ENCODE measurements around the gene ZNF417.

Gene ZNF417

DNA sequence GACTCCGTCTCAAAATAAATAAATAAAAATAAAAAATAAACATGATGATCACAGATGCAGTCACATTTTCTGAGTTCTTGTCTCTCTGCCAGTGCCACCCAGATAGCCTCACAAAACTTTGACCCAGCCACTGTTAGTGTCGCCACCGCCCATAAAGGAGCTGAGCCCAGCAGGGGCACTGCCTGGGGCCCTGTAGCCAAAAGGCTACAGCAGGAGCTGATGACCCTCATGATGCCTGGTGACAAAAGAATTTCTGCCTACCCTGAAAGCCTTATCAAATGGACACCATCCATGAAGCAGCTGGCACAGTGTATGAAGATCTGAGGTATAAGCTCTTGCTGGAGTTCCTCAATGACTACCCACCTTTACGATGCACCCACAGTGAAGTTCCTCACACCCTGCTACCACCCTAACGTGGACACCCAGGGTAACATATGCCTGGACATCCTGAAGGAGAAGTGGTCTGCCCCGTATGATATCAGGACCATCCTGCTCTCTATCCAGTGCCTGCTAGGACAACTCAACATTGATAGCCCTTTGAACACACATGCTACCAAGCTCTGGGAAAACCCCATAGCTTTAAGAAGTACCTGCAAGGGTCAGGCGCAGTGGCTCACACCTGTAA is 48.4 kb downstream of the ZNF417 start:
- FAIRE-seq (no peak), DNase-seq (ENCODE audit: insufficient read length, low spot score) (no peak)
- TF ChIP-seq POLR2A (IDR thresholded peaks at IDR 0.05; ENCODE audit: low read depth, low read length) = no peak
